ENCODE data around the gene ASPDH. TPM values are rescaled to one million over a fixed set of nuclear protein-coding genes. Genes with fewer than 3 reads are reported as not detected.

The ASPDH gene
- total RNA-seq, 4 donors from 2014 or later = not detected

DNA sequence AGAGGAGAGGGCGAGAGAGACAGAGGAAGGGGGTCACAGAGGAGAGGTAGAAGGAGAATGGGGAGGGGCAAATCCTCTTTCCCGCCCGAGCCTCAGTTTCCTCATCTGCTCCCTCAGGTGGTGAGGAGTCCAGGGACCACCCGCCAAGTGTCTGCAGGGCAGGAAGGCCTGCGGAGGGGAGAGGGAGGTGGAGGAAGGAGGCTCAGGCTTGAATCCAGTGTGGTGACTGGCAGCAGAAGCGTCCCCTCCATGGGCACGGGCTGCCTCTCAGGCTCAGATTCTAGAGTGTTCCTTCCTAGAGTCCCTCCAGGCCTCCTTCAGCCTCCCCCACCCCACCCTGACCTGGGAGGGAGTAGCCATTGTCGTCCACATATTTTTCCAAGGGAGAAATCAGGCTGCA lies 20.5 kb downstream of the ASPDH start:
- no peak overlapping the region for H3K27ac ChIP-seq
- peaks cover 7% of the 10 kb centered on the region for H3K27me3 ChIP-seq
- peaks cover 0 to 4% (median 0%) of the 10 kb centered on the region in 4 donors for H3K4me1 ChIP-seq
- no peaks in the 10 kb centered on the region for H3K9me3 ChIP-seq
- H3K36me3 ChIP-seq = no peaks in the 10 kb centered on the region
- no peak overlapping the region for H3K4me3 ChIP-seq
- TF ChIP-seq EP300 (IDR thresholded peaks at IDR 0.05; ENCODE audit: low read depth) (no peak), POLR2AphosphoS5 (IDR thresholded peaks at IDR 0.05) (no peak), POLR2A (IDR thresholded peaks at IDR 0.05) (no peak)
- TF ChIP-seq, protein P1, sequence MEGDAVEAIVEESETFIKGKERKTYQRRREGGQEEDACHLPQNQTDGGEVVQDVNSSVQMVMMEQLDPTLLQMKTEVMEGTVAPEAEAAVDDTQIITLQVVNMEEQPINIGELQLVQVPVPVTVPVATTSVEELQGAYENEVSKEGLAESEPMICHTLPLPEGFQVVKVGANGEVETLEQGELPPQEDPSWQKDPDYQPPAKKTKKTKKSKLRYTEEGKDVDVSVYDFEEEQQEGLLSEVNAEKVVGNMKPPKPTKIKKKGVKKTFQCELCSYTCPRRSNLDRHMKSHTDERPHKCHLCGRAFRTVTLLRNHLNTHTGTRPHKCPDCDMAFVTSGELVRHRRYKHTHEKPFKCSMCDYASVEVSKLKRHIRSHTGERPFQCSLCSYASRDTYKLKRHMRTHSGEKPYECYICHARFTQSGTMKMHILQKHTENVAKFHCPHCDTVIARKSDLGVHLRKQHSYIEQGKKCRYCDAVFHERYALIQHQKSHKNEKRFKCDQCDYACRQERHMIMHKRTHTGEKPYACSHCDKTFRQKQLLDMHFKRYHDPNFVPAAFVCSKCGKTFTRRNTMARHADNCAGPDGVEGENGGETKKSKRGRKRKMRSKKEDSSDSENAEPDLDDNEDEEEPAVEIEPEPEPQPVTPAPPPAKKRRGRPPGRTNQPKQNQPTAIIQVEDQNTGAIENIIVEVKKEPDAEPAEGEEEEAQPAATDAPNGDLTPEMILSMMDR (IDR thresholded peaks at IDR 0.05) = no peak
- WGBS, 2 donors (ENCODE audit: low coverage in 1 of 2) = 86% methylated on average over 4 to 8 of the region's 8 CpGs
- DNase-seq = no peak
- intact Hi-C loops (cut with DNase I; ENCODE audit: low total_unique reads) = no loop called here
- in situ Hi-C loops (cut with MboI; ENCODE audit: low pct_ligation_motif_present in 1 of 4, low pct_unique_long_range_greater_than_20kb in 1 of 4, low sequenced_read_pairs in 3 of 4) = no loop called here

DNA sequence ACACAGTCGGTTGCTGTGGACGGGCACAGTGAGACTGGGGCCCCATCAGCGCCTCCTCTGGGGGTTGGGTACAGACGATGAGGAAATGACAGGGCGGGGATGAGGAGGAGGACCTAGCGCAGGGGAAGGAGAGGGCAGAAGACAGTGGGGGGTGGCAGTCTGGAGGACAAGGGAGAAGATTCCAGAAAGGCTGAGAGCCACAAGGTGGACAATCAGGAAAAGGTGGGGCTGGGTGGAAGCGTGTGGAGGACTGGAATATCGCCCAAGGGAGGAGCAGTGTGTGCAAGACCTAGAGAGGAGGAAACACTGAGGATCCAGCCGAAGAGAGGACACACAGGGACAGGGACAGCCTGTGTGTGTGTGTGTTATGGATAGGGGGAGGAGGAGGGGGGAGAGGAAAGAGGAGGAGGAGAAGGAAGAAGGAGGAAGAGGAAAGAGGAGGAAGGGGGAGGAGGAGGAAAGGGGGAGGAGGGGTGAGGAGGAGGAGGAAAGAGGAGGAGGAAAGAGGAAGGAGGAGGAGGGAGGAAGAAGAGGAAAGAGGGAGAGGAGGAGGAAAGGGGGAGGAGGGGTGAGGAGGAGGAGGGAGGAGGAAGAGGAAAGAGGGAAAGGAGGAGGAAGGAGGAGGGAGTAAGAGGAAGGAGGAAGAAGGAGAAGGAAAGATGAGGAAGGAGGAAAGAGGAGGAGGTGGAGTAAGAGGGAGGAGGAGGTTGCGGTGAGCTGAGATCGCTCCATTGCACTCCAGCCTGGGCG lies 21.2 kb downstream of the ASPDH start:
- TF ChIP-seq POLR2A (IDR thresholded peaks at IDR 0.05) (no peak), POLR2AphosphoS5 (IDR thresholded peaks at IDR 0.05) (no peak), EP300 (IDR thresholded peaks at IDR 0.05; ENCODE audit: low read depth) (no peak)
- TF ChIP-seq, protein P1 (IDR thresholded peaks at IDR 0.05) = no peak
- intact Hi-C loops (cut with DNase I; ENCODE audit: low total_unique reads) = no loop called here
- Histone ChIP-seq H3K4me1 (peaks cover 0 to 4% (median 0%) of the 10 kb centered on the region in 4 donors), H3K27me3 (peaks cover 11% of the 10 kb centered on the region), H3K36me3 (no peaks in the 10 kb centered on the region), H3K4me3 (no peak overlapping the region), H3K9me3 (no peaks in the 10 kb centered on the region), H3K27ac (no peak overlapping the region)
- in situ Hi-C loops (cut with MboI; ENCODE audit: low pct_ligation_motif_present in 1 of 4, low pct_unique_long_range_greater_than_20kb in 1 of 4, low sequenced_read_pairs in 3 of 4) = no loop called here
- DNase-seq = no peak
- WGBS, 2 donors (ENCODE audit: low coverage in 1 of 2) = 3 to 11% methylated on average over 5 to 9 of the region's 12 CpGs

DNA sequence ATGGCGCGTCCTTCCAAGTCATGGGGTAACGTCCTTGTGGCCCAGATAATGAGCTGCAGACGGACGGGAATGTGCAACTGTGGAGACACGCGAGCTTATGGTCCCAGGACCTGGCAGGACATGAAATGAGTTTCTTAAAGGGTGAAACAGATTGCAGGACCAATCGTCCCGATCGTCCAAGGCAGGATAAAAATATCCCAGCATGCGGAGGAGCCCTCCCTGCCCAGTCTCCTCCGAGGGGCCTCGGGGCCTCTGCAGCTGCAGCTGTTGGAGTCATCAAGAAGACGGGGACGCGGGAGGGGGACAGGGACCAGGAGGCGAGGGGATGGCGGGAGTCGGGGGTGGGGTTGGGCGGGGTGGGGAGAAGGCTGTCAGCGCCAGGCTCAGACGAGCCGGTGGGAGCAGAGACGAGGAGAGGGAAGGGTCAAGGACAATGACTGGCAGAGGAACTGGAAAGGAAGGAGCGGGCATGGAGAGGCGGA lies 22.7 kb downstream of the ASPDH start:
- H3K36me3 ChIP-seq = no peaks in the 10 kb centered on the region
- TF ChIP-seq EP300 (IDR thresholded peaks at IDR 0.05; ENCODE audit: low read depth) (no peak), POLR2A (IDR thresholded peaks at IDR 0.05) (no peak), POLR2AphosphoS5 (IDR thresholded peaks at IDR 0.05) (no peak)
- TF ChIP-seq, protein P1 (IDR thresholded peaks at IDR 0.05) = no peak
- in situ Hi-C loops (cut with MboI; ENCODE audit: low pct_ligation_motif_present in 1 of 4, low pct_unique_long_range_greater_than_20kb in 1 of 4, low sequenced_read_pairs in 3 of 4) (no loop called here), intact Hi-C loops (cut with DNase I; ENCODE audit: low total_unique reads) (no loop called here)
- WGBS, 2 donors (ENCODE audit: low coverage in 1 of 2) = 35 to 43% methylated on average over 17 to 26 of the region's 26 CpGs
- H3K4me3 ChIP-seq = no peak overlapping the region
- no peak for DNase-seq
- H3K4me1 ChIP-seq = peaks cover 0 to 4% (median 0%) of the 10 kb centered on the region in 4 donors
- H3K27me3 ChIP-seq = peaks cover 20% of the 10 kb centered on the region
- H3K9me3 ChIP-seq = no peaks in the 10 kb centered on the region
- H3K27ac ChIP-seq = no peak overlapping the region

DNA sequence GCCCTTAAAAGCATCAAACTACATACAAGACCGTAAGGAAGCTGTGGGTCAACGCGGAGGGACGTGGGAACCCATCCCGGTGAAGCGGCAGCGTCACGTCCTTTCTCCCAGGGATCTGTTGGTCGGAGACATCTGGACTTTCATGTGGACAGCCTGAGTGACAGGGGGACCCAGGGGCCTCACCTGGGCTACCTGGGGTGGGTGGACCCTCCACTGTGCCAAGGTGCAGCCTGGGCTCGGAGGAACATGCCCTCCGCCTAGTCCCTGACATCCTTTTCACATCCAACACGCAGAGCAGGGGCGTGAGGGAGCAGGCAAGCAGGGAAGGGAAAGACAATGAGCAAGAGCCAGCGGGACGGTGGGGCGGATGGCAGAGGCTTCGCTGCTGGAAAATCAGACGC lies 23.3 kb downstream of the ASPDH start:
- no peak overlapping the region for H3K27ac ChIP-seq
- H3K4me3 ChIP-seq = no peak overlapping the region
- peaks cover 0 to 4% (median 0%) of the 10 kb centered on the region in 4 donors for H3K4me1 ChIP-seq
- TF ChIP-seq, protein P1 (IDR thresholded peaks at IDR 0.05) = no peak
- no peak for TF ChIP-seq POLR2AphosphoS5 (IDR thresholded peaks at IDR 0.05)
- TF ChIP-seq POLR2A (IDR thresholded peaks at IDR 0.05) = no peak
- TF ChIP-seq EP300 (IDR thresholded peaks at IDR 0.05; ENCODE audit: low read depth) = no peak
- intact Hi-C loops (cut with DNase I; ENCODE audit: low total_unique reads) (no loop called here), in situ Hi-C loops (cut with MboI; ENCODE audit: low pct_ligation_motif_present in 1 of 4, low pct_unique_long_range_greater_than_20kb in 1 of 4, low sequenced_read_pairs in 3 of 4) (no loop called here)
- H3K27me3 ChIP-seq = peaks cover 20% of the 10 kb centered on the region
- no peak for DNase-seq
- 95 to 100% methylated on average over 6 to 18 of the region's 18 CpGs for WGBS, 2 donors (ENCODE audit: low coverage in 1 of 2)
- H3K9me3 ChIP-seq = no peaks in the 10 kb centered on the region
- H3K36me3 ChIP-seq = no peaks in the 10 kb centered on the region

All from transverse colon (tissue), 4 donors.